Measurements from ENCODE around the gene PACS2.
A peak's percentile ranks its signal among the peaks of the same experiment; 100 is the strongest.
"Not testable (repeated sequence)": the region's sequence is repeated elsewhere in the genome, so short reads cannot be mapped to it uniquely, and the experiment has no call there.

Gene PACS2

DNA sequence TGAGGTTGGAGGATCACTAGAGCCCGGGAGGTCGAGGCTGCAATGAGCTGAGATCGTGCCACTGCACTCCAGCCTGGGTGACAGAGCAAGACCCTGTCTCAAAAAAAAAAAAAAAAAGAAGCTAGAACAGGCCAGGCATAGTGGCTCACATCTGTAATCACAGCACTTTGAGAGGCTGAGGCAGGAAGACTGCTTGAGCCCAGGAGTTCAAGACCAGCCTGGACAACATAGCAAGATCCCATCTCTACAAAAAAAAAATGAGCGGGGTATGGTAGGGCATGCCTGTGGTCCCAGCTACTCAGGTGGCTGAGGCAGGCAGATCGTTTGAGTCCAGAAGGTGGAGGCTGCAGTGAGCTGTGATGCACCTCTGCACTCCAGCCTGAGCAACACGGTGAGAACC, 25.6 kb upstream of the PACS2 start:
- not testable (repeated sequence) for DNase-seq

DNA sequence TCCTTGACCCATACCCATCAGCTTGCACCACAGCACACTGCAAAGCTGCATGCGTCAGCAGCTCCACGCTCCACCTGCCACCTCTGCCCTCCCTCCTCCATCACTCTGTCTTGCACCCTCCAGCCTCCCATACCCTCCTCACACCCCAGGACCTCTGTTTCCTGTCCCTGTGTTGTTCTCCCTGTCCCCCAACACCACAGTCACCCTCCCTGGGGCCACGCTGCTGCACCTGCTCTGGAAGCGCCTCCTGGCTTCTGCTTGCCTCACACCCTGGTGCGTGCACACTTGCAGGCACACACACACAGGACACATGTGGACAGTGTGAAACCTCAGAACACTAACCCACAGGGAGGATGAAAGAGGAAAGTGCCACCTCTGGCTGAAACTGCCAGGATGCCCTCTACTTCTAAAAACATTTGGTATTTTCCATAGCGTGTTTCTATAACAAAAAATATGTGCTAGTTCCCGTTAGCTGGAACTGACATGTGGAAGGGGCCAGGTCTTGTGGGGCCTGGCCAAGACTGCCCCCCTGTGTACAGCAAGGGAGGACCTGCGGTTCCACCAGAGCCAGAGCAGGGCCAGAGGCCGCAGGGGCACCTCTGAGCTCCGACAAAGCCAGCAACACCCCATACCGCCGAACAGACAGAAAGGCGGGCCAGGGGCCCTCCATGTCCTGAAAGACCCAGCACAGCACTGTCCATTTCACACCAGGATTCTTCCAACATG, 23.8 kb upstream of the PACS2 start:
- DNase-seq = no peak

GRCh38 chr14:105292826-105293711, 21.5 kb upstream of the PACS2 start:
- DNase-seq = no peak

- peak; percentile 31 for DNase-seq
Measured at GRCh38 chr14:105294142-105294597, 20.4 kb upstream of the PACS2 start.

DNA sequence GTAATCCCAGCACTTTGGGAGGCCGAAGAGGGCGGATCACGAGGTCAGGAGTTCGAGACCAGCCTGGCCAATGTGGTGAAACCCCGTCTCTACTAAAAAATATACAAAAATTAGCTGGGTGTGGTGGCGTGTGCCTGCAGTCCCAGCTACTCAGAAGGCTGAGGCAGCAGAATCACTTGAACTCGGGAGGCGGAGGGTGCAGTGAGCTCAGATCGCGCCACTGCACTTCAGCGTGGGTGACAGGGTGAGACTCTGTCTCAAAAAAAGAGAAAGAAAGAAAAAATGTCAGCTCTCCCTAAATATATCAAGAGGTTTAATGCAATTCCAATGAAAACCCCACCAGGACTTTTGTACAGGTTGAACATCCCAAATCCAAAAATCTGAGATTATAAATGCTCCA, 17.2 kb upstream of the PACS2 start:
- not testable (repeated sequence) for DNase-seq

GRCh38 chr14:105299654-105300541, 14.7 kb upstream of the PACS2 start:
- DNase-seq = peak; percentile 12

DNA sequence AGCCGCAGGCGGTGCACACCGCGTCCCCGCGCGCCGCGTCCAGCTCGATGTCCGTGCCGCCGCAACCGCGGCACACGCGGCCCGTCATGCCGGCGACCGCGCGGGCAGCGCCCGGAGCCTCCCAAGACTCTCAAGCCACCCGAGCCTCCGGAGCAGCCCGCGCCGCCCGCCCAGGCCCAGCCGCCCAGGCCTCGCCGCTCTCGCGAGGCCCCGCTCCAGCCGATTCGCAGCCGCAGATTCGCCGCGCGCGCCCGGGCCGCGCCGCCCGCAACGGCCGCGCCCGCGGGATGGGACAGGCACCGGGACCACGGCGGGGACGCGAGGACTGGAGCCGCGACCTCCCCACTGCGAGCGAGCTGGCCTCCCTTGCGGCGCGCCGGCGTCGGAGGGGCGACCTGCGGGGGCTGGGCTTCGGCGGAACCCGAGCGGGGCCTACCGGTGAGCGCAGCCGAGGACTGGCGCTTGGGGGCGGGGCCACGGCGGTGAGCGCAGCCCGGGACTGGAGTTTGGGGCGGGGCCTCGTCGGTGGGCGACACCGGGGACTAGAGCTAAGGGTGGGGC, 13.9 kb upstream of the PACS2 start, which contains the start of gene BRF1:
TSS of gene BRF1 (minus strand) at position 460 of the 561 bp plus-strand sequence. CDS start at position 88, 372 bp downstream.
- peak; percentile 96 for DNase-seq

DNA sequence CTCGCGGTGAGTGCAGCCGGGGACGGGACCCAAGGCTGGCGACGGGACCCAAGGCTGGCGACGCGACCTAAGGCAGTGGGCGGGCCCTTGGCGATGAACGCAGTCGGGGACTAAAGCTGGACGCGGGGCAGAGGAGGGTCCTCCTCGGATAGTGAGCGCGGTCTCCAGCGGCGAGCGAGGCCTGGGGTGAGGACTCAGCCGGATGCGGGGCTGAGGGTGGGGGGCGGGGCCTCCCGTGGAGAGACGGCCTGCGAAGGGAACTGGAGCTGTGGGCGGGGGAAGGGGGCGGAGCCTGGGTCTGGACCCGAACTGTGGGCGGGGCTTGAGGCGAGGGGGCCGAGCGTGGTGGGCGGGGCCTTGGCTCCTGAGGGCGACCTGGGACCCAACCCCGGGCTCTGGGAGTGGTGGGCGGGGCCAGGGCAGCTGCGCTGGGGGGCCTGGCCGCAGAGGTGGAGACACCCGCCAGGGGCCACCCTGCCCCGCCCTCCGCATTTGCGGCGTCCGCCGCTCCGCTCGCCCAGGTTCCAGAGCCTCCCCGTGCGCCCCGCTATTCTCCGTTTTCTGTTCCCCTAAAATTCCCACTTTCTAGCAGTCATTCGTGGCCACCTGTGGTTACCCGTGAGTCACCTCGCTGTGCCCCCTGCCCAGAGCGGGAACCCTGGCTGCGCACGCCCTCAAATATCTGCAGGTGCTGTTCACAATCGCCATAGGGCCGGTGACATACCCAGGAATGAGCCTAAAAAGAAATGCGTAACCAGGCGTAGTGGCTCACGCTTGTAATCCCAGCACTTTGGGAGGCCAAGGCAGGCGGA, 13.2 kb upstream of the PACS2 start:
- peak; percentile 96 for DNase-seq

- not testable (repeated sequence) for DNase-seq
Measured at GRCh38 chr14:105301915-105302249, 12.7 kb upstream of the PACS2 start.

DNA sequence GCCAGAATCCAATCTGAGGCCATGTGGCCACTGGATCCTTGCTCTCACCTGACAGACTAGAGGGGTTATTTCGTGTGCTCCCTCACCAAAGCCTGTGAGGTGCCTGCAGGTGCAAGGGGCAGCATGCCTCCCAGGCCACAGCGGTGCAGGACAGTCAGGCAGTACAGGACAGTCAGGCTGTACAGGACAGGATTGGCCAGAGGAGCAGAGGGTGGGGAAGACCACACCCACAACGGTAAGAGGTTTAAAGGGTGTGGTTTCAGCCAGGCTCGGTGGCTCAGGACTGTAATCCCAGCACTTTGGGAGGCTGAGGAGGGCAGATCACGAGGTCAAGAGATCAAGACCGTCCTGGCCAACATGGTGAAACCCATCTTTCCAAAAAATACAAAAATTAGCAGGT, 10.6 kb upstream of the PACS2 start:
- DNase-seq = no peak

DNA sequence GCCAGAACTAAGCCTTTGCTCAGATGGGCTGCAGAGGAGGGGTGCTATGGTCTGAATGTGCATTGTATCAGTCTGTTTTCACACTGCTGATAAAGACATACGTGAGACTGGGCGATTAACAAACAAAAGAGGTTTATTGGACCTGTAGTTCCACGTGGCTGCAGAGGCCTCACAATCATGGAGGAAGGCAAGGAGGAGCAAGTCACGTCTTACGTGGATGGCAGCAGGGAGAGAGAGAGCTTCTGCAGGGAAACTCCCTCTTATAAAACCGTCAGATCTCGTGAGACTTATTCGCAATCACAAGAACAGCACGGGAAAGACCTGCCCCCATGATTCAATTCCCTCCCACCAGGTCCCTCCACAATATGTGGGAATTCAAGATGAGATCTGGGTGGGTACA, 10.0 kb upstream of the PACS2 start:
- DNase-seq = no peak

GRCh38 chr14:105305345-105305744, 9.2 kb upstream of the PACS2 start:
- no peak for DNase-seq

DNA sequence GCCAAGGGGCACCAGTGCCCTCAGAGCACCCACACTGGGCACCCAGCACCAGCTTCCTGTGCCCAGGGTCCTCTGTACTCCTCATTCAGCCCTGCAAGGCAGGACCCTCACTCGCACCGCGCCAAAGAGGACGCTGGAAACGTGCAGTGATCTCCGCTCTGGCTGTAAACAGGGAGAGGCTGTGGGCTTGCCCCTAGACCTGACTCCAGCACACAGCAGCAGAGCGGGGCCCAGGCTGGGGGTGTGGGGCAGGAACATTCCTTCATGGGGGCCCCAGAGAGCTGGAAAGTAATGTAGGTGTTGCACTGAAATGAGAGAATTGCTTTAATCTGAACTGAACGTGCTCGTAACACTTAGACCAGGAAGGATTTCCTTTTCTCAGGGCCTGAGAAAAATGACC, 8.8 kb upstream of the PACS2 start:
- DNase-seq = no peak

DNA sequence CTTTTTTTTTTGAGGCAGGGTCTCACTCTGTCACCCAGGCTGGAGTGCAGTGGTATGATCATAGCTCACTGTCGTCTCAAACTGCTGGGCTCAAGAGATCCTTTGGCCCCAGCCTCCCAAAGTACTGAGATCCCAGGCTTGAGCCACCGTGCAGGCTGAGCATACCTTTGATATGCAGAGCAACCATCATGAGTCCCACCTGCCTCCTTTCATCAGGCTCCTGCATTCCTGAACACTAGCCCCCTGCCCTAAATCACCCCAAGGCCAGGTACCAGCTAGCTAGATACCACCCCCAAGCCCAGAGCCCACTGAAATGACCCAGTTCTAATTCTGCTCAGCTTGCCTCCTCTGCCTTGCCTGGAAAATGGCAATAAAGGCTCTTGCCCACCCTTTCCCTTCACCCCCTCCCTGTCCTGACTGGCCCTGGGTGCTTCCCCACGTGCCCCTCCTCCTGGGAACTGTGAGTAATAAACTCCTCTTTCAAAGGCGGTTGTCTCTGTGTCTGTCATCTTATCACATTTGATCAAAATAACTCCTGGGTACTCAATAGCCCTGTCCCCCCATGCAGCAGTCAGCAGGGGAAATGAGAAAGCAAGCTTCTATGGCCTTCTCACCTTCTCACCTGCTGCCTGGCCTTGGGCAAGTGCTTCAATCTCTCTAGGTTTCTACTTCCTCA, 7.4 kb upstream of the PACS2 start:
- DNase-seq = no peak

- DNase-seq = no peak
Measured at GRCh38 chr14:105309371-105309770, 5.2 kb upstream of the PACS2 start.

DNA sequence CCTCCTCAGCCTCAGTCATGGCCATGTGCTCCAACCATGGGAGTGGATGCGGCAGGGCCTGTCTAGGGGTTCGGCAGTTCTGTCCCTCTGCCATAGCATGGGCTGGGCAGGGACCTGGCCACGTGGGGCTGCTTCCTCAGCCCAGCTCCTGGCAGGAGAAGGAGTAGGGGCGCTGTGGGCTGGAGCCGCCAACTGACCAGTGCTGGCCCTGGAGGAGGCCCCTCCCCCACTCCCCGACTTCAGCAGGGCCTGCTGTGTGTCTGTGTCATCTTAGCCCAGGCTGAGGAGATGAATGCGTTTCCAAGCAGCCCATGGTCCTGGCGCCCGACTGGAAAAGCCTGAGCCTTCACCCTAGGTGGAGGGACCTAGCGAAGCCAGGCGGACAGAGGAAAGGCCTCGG, 2.7 kb upstream of the PACS2 start:
- no peak for DNase-seq

GRCh38 chr14:105312973-105313372, 1.6 kb upstream of the PACS2 start:
- no peak for DNase-seq

DNA sequence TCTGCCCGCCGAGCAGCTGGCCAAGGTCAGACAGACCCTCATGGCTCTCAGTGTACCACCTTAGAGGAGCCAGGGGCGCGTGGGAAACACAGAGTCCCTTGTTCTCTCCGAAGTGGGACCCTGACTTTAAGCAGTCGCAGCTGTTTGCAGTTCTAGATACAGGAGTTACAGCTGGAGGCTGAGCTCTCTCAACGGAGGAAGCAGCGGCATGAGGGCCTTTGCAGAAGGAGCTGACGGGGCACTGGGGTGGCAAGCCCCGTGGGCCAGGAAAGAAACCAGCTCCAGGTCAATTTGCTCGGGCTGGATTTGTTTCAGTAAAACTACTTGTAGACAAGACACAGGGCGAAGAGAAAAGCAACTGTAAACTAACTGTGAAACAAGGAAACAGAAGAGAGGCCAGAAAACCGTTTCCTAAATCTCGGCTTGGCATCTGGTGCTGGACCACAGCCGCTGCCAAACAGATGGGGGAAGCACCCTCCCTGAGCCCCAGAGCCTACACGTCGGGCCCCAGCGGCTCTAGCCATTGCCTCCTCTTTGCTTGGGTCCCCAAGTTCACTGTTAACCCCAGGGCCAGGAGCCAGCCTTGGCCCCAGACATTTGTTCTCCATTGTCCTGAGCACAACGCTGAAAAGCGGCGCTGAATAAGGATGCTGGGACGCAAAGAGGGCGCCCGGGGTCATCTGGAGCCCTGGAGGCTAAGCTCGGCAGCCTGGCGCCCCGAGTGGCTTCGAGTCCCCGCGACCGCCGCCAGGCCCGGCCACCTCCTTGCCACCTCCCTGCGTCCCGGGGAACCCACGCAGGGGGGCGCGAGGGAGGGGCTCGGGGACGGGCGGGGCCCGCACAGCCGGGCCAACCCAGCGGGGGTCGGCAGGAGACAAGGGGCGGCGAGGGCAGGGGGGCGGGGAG, 914 bp upstream of the PACS2 start:
- DNase-seq = no peak

- peak; percentile 50 for DNase-seq
Measured at GRCh38 chr14:105315211-105315721, 718 bp downstream of the PACS2 start.
